ENCODE data around the gene TES.
A peak's percentile ranks its signal among the peaks of the same experiment; 100 is the strongest.

TES gene

GRCh38 chr7:116210345-116211005 lies at the start of gene TES:
Gene TES, plus strand, starts transcription at chr7:116210539. Its CDS starts 169 bp downstream, at chr7:116210708.
- H3K27ac ChIP-seq (ENCODE audit: poor library complexity, severe bottlenecking), result peak within 1 kb of the TSS; percentile 93

GRCh38 chr7:116161728-116162127 lies 48.6 kb upstream of the TES start:
- Histone ChIP-seq H3K9me3 (ENCODE audit: severe bottlenecking) (no peaks in the 10 kb centered on the region), H3K36me3 (ENCODE audit: low read depth) (no peaks in the 10 kb centered on the region), H3K27me3 (ENCODE audit: insufficient read depth, poor library complexity, severe bottlenecking) (no peaks in the 10 kb centered on the region), H3K4me3 (ENCODE audit: severe bottlenecking) (no peak overlapping the region), H3K4me1 (ENCODE audit: insufficient read depth, poor library complexity, severe bottlenecking) (no peaks in the 10 kb centered on the region), H3K27ac (ENCODE audit: poor library complexity, severe bottlenecking) (no peak overlapping the region)
- no peak for TF ChIP-seq CTCF (IDR thresholded peaks at IDR 0.05; ENCODE audit: poor library complexity, severe bottlenecking)
- ATAC-seq (ENCODE audit: low read depth) (no peak), DNase-seq (ENCODE audit: low spot score) (no peak)

More at GRCh38 chr7:116210345-116211005, at the start of gene TES:
- peaks cover 36% of the 10 kb centered on the region for H3K36me3 ChIP-seq (ENCODE audit: low read depth)
- H3K4me1 ChIP-seq (ENCODE audit: insufficient read depth, poor library complexity, severe bottlenecking), result peaks cover 29% of the 10 kb centered on the region
- peak within 1 kb of the TSS; percentile 93 for H3K4me3 ChIP-seq (ENCODE audit: severe bottlenecking)
- DNase-seq (ENCODE audit: low spot score) (peak; percentile 74), ATAC-seq (ENCODE audit: low read depth) (peak; percentile 90)
- TF ChIP-seq CTCF (IDR thresholded peaks at IDR 0.05; ENCODE audit: poor library complexity, severe bottlenecking), result peak; percentile 6
- H3K9me3 ChIP-seq (ENCODE audit: severe bottlenecking), result no peaks in the 10 kb centered on the region
- no peaks in the 10 kb centered on the region for H3K27me3 ChIP-seq (ENCODE audit: insufficient read depth, poor library complexity, severe bottlenecking)

- Histone ChIP-seq H3K27ac (ENCODE audit: poor library complexity, severe bottlenecking) (no peak overlapping the region), H3K4me3 (ENCODE audit: severe bottlenecking) (no peak overlapping the region), H3K4me1 (ENCODE audit: insufficient read depth, poor library complexity, severe bottlenecking) (no peaks in the 10 kb centered on the region), H3K27me3 (ENCODE audit: insufficient read depth, poor library complexity, severe bottlenecking) (no peaks in the 10 kb centered on the region), H3K36me3 (ENCODE audit: low read depth) (no peaks in the 10 kb centered on the region), H3K9me3 (ENCODE audit: severe bottlenecking) (no peaks in the 10 kb centered on the region)
- TF ChIP-seq CTCF (IDR thresholded peaks at IDR 0.05; ENCODE audit: poor library complexity, severe bottlenecking), result no peak
- ATAC-seq (ENCODE audit: low read depth), result no peak
- no peak for DNase-seq (ENCODE audit: low spot score)
Observed at GRCh38 chr7:116162254-116162653, 48.1 kb upstream of the TES start.

GRCh38 chr7:116162992-116163391 lies 47.3 kb upstream of the TES start:
- DNase-seq (ENCODE audit: low spot score) (no peak), ATAC-seq (ENCODE audit: low read depth) (no peak)
- no peaks in the 10 kb centered on the region for H3K36me3 ChIP-seq (ENCODE audit: low read depth)
- H3K27ac ChIP-seq (ENCODE audit: poor library complexity, severe bottlenecking), result no peak overlapping the region
- H3K27me3 ChIP-seq (ENCODE audit: insufficient read depth, poor library complexity, severe bottlenecking), result no peaks in the 10 kb centered on the region
- no peak overlapping the region for H3K4me3 ChIP-seq (ENCODE audit: severe bottlenecking)
- H3K9me3 ChIP-seq (ENCODE audit: severe bottlenecking), result no peaks in the 10 kb centered on the region
- H3K4me1 ChIP-seq (ENCODE audit: insufficient read depth, poor library complexity, severe bottlenecking), result no peaks in the 10 kb centered on the region
- no peak for TF ChIP-seq CTCF (IDR thresholded peaks at IDR 0.05; ENCODE audit: poor library complexity, severe bottlenecking)

- DNase-seq (ENCODE audit: low spot score) (no peak), ATAC-seq (ENCODE audit: low read depth) (no peak)
- no peak for TF ChIP-seq CTCF (IDR thresholded peaks at IDR 0.05; ENCODE audit: poor library complexity, severe bottlenecking)
- Histone ChIP-seq H3K36me3 (ENCODE audit: low read depth) (no peaks in the 10 kb centered on the region), H3K9me3 (ENCODE audit: severe bottlenecking) (no peaks in the 10 kb centered on the region), H3K27me3 (ENCODE audit: insufficient read depth, poor library complexity, severe bottlenecking) (no peaks in the 10 kb centered on the region), H3K4me1 (ENCODE audit: insufficient read depth, poor library complexity, severe bottlenecking) (no peaks in the 10 kb centered on the region), H3K27ac (ENCODE audit: poor library complexity, severe bottlenecking) (no peak overlapping the region), H3K4me3 (ENCODE audit: severe bottlenecking) (no peak overlapping the region)
Observed at GRCh38 chr7:116164552-116165306, 45.6 kb upstream of the TES start.

All from RWPE2 (cell line).